ENCODE data around the gene AKT1S1.

AKT1S1 gene

DNA sequence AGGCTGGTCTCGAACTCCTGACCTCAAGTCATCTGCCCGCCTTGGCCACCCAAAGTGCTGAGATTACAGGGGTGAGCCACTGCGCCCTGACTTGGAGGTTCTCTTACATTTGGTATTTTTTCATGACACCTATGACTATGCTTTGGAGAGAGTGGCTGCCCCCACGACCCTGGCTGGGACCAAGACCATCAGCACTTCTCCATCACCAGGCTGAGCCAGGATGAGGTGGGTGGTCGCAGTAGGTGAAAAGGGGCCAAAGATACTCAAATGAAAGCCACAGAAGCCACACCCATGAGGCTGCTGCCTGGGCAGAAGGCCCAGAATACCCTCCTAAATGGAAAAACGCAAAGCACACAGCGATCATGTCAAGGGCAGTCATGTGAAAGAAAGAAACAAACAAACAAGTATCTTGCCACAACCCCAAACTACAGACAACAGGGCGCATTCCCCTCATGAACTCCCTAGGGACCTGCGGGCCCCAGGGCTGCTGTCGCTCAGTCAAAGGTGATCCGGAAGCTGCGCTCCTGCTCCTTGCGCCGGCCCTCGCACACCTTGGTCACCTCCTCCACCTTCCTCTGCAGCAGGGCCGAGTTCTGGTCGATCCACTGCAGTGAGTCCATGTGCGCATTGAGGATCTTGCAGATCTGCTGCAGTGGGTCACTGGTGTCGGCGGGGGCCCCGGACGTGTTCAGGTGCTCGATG is 30.7 kb upstream of the AKT1S1 start:
- DNase-seq: no peak

DNA sequence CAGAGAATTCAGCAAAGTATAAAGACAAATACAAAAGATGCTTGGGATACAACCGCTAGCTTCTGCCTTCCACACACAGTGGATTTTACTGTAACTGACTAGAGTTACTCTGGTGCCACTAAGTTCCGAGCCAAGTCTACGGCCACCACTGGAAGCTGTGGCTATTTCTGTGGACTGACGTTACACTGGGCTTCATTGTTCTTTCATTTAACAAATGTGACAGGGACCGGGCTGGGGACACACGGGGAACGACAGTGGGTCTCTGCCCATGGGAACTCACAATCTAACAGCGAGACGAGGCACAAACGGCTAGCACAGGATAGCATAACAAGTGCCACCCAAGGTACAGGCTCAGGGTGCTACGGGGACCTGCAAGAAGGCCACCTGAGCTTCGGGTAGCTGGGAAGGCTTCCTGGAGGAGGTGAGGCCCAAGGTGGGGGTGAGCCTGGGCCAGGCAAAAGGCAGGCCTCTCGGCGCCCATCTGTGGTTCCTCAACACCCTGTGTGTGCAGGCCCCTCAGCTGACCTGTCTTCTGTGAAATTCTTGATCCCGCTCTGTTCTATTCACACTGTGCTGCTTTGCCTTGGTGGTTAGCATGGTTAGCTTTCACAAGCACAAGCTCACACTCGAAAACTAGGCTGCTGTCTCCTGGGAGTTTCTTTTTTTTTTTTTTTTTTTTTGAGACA is 29.9 kb upstream of the AKT1S1 start:
- no peak for DNase-seq

DNA sequence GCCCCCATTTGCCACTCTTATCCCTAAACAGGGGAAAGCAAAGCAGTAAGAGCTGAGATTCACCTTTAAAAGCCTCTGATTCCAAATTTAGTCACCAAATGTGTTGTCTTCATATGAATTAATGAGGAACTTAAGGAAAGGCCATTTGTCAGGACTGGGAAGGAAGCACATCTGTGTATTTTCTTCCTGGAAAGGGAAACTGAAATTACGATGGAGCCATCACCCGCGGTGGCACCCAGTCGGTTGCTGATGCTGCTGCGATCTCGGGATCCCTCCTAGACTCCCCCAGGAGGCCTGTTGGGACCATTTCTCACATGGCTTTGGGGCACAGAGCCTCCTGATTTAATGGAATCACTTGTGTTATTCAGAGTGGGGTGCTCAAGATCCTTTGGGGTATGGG is 27.0 kb upstream of the AKT1S1 start:
- DNase-seq: no peak

GRCh38 chr19:49896863-49897621 is 19.9 kb upstream of the AKT1S1 start, which contains the start of gene IL4I1:
IL4I1 (minus strand) TSS chr19:49896887; CDS start chr19:49896160, 727 bp downstream.
- peak; percentile 78 for DNase-seq

GRCh38 chr19:49895566-49896297 is 18.6 kb upstream of the AKT1S1 start:
- DNase-seq: peak; percentile 63

DNA sequence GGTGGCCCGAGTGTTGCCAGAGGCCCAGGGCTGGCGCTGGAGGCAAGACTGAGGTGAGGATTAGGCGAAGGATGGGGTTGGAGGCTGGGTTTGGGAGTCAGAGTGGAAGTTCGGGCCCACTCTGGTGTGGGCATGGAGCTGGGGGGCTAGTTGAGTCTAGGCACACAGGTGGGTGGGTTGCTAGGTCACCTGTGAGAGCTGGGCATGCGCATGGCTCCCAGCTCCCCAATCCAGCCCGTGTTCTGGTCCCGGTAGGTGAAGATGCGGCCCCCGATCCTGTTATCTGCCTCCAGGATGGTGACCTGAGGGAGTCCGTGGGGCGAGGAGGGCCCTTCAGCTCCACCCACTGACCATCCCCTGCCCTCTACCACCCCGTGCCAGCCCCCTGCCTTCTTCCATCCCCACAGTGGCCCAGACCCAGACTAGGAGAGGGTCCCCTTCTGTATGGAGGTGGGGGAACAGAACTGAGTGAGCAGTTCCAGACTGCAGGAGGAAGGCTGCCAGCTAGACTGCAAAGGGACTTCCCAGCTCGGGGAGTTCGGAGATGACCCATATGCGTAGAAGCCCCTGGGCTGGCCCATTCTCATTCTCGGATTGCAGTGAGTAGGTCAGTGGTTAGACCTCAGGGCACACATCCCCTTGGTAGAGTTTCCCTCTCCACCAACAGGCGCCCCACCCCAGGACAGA is 17.9 kb upstream of the AKT1S1 start:
- peak; percentile 68 for DNase-seq

DNA sequence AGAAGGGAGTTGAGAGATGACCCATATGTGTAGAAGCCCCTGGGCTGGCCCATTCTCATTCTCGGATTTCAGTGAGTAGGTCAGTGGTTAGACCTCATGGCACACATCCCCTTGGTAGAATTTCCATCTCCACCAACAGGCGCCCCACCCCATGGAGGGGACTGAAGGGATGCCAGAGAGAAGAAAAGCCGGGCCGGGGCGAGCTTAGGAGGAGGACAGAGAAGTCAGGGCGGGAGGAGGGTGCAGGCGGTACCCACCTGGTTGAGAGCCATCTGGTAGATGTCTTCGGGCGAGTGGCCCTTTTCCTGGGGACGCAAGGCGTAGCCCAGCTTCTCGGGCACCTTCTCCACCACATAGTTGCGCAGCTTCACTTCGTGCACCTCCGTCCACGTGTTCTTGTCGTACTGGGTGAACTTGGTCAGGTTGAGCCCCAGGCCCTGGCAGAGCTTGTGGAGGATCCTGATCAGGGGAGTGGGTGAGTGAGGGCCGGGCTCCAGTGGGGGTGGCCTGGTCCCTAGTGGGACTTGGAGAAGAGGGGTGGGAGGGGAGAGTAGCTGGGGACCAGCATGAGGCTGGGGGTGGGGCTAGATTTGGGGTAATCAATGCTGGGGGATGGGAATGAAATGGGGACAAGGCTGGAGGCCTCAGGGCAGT is 17.0 kb upstream of the AKT1S1 start:
- DNase-seq: no peak

GRCh38 chr19:49892716-49893115 is 15.6 kb upstream of the AKT1S1 start:
- DNase-seq: no peak

- DNase-seq: no peak
Measured at GRCh38 chr19:49891393-49891792, 14.2 kb upstream of the AKT1S1 start.

- DNase-seq: peak; percentile 74
Measured at GRCh38 chr19:49890349-49891311, 13.5 kb upstream of the AKT1S1 start.

DNA sequence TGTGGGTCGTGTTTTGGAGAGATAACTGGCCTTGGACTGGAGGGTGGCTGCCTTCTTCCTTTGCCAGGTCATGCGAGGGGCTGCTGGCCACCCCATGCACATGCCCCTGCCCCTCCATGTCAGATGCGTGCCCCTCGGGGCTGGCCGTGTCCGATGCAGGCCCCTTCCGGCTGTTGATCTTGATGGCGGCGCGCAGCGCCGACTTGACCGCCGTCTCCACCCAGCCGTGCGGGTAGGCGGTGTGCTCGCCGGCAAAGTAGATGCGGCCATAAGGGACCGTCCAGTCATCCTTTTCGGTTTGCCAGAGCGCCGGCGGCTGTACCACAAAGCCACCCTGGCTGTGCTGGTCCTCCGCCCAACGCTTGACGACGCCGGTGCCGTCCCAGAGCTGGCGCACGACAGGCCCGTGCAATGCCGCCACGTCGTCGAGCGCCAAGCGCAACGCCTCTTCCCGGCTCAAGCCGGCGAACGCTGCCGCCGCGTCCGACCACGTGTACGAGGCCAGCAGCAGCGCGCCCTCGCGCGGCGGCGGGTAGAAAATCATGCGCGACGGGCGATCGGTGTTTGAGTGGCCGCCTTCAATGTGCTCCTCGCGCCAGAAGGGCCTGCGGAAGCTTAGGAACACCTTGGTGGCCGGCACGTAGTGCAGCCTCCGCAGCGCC is 12.7 kb upstream of the AKT1S1 start:
- peak; percentile 83 for DNase-seq

DNA sequence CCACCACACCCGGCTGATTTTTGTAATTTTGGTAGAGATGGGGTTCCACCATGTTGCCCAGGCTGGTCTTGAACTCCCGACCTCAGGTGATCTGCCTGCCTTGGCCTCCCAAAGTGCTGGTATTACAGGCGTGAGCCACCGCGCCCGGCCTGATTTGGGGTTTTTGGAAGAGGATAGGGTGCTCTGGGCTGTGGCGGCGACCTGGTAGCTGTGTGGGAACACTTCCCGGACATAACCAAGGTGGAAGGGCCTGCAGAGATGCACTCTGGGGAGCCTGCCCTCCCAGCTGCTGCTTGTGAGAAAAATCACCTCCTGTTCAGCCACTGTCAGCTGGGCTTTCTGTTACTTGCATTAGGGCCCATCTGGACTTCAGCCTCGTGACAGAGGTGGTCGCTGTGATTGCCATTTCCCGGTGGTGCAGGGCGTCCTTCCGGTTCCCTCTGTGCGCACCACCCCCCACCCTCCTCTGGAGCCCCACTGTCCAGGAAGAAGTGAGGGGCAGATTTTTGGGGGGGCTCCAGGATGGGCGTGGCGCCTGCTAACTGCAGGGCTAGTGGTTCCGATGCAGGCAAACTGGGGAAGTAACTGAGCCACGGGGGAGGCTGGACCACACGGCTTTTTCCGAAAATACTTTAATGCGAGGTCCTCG is 12.0 kb upstream of the AKT1S1 start:
- DNase-seq: no peak

DNA sequence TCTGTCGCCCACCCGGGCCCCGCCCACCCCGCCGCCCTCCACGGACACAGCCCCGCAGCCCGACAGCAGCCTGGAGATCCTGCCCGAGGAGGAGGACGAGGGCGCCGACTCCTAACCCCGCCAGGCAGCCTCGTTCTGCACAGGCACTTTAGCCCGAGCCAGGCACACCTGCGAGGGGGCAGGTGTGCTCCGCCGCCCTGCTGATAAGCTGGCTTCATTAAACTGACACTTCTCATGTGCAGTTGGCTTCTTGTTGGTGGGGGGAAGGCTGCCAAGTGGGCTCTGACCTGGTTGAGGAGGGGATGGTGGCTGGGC is 11.3 kb upstream of the AKT1S1 start:
- DNase-seq: no peak

GRCh38 chr19:49887665-49888509 is 10.7 kb upstream of the AKT1S1 start:
- no peak for DNase-seq

GRCh38 chr19:49887037-49887664 is 10.0 kb upstream of the AKT1S1 start:
- no peak for DNase-seq

DNA sequence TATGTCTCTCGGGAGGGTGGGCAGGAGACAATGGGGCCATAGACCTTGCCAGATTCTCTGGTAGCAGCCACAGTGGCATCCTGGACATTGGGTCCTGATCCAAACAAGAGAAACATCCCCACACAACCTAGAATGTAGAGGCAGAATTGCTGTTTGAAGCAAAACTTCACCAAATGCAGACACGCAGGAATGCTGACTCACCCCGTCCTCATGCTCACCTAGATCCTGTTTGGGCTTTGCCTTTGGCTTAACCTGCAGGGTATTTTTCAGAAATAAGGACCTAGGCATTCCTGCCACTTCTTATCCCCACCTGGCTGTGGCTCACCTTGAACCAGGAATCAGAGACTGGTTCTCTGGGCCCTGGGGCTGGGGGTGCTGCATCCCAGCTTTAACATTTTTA is 7.6 kb upstream of the AKT1S1 start:
- no peak for DNase-seq

GRCh38 chr19:49884109-49884508 is 7.0 kb upstream of the AKT1S1 start:
- no peak for DNase-seq

DNA sequence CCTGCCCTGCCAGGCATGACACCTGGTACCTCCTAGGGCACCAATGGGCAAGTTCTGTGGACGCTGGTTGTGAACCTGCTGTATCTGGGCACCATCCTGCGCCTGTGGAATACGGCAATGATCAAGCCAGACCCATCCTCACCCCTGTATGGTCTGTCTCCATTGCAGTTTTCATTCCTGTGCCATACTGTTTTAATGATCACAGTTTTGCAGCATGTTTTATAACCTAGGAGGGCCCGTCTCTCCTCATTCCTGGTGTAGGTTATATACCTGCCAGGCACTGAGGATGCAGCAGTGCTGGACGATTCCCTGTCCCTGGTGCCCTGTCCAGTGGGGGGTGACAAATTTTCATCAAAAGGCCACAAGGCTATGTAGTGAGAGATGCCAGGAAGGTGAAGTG is 5.9 kb upstream of the AKT1S1 start:
- DNase-seq: no peak

Measured in stimulated activated CD4-positive, alpha-beta T cell treated with anti-CD3 and anti-CD28 coated beads, Interleukin-15, amount 100 ng/mL, for 24 hours (primary cell).